GM10847 (cell line): ENCODE data around the gene CDH7.

Experiments used
- POLR2A ChIP-seq: IDR thresholded peaks from 2 replicates; pipeline ENCODE4 v1.6.1; 2011; ENCODE audit not compliant: insufficient read length; ENCODE audit errors: extremely low read depth

The CDH7 gene

GRCh38 chr18:65815506-65815905 is 64.7 kb downstream of the CDH7 start:
- TF ChIP-seq POLR2A = no peak

GRCh38 chr18:65817178-65817577 is 66.4 kb downstream of the CDH7 start:
- no peak for TF ChIP-seq POLR2A

- TF ChIP-seq POLR2A = no peak
Observed at GRCh38 chr18:65821911-65822310, 71.1 kb downstream of the CDH7 start.

GRCh38 chr18:65822826-65823225 is 72.0 kb downstream of the CDH7 start:
- no peak for TF ChIP-seq POLR2A

- TF ChIP-seq POLR2A = no peak
Observed at GRCh38 chr18:65827444-65827843, 76.6 kb downstream of the CDH7 start.

- TF ChIP-seq POLR2A = no peak
Observed at GRCh38 chr18:65835881-65836280, 85.1 kb downstream of the CDH7 start.

GRCh38 chr18:65846107-65846506 is 95.3 kb downstream of the CDH7 start:
- no peak for TF ChIP-seq POLR2A

GRCh38 chr18:65852273-65852672 is 101.5 kb downstream of the CDH7 start:
- no peak for TF ChIP-seq POLR2A

- TF ChIP-seq POLR2A = no peak
Observed at GRCh38 chr18:65859075-65859474, 108.3 kb downstream of the CDH7 start.

- TF ChIP-seq POLR2A = no peak
Observed at GRCh38 chr18:65869527-65869926, 118.7 kb downstream of the CDH7 start.

- TF ChIP-seq POLR2A = no peak
Observed at GRCh38 chr18:65876310-65876709, 125.5 kb downstream of the CDH7 start.

- TF ChIP-seq POLR2A = no peak
Observed at GRCh38 chr18:65897292-65897691, 146.5 kb downstream of the CDH7 start.

- no peak for TF ChIP-seq POLR2A
Observed at GRCh38 chr18:65901522-65901921, 150.7 kb downstream of the CDH7 start.

- no peak for TF ChIP-seq POLR2A
Observed at GRCh38 chr18:65906621-65907034, 155.8 kb downstream of the CDH7 start.

- no peak for TF ChIP-seq POLR2A
Observed at GRCh38 chr18:65907281-65907680, 156.5 kb downstream of the CDH7 start.

- no peak for TF ChIP-seq POLR2A
Observed at GRCh38 chr18:65919018-65919417, 168.2 kb downstream of the CDH7 start.

GRCh38 chr18:65919663-65920062 is 168.9 kb downstream of the CDH7 start:
- no peak for TF ChIP-seq POLR2A

GRCh38 chr18:65922103-65922502 is 171.3 kb downstream of the CDH7 start:
- TF ChIP-seq POLR2A = no peak
